SHP77 (cell line): Measurements from ENCODE around the gene P4HA2.

Experiments used
- DNase-seq, 2 experiments: peaks; one replicate each; lab custom pipeline; 2025; lab: John Stamatoyannopoulos, UW

Gene P4HA2

DNA sequence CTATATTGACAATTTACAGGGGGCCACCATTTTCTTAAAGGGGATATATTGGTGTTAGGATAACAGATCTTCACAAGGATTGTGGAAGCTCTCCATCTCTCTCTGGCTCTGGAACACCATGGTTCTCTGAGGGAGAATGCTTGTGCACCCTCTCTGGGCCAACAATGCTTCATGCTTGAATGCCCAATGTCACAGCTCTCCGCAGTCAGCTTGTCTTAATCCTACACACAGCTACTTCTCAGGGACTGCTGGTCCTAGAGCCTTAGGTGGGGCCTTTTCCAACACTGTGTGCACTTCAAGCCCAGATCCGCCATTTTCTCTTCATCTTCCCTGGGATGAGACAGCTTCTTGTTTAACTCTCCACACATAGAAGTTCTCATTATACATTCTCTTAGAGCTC lies 22.9 kb upstream of the P4HA2 start:
- no peak for DNase-seq

GRCh38 chr5:132246806-132247205 lies 19.2 kb upstream of the P4HA2 start:
- no peak for DNase-seq

DNA sequence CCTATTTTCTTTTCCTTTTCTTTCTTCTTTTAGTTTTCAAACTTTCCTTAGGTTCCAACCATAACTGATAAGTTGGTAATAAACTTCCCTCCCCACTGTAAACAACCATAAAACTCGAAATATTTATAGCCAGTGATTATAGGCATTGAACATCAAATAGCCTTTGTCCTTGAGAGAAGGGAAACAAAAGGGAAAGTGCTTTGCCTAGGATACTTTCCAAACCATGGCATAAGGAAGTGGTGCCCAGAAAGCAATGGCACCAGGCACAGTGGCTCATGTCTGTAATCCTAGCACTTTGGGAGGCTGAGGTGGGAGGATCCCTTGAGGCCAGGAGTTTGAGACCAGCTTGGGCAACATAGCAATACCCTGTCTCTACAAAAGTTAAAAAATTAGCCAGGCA lies 17.9 kb upstream of the P4HA2 start:
- no peak for DNase-seq

DNA sequence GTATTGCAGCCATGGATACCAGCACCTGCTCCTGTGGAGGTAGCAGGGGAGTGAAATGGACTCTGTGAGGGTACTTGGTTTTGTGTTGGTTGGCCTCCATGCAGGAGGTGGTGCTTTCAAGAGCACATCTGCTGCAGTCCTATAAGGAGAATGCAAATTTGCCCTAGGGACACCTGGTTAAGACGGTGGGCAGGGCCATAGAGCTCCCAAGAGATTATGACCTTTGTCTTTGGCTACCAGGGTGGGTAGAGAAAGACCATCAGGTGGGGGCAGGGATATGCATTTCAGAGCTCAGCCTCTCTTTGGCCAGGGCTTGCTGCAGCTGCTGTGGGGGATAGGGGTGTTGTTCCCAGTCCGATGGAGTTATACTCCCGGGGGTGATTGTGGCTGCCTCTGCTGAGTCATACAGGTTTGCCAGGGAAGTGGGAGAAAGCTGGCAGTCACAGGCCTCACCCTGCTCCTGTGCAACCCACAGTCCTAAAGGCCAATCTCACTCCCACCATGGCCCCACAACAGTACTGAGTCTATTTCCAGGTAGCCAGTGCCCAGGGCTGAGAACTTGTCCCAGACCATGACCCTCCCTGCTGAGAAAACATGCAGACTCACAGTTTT lies 15.8 kb upstream of the P4HA2 start:
- DNase-seq = no peak

DNA sequence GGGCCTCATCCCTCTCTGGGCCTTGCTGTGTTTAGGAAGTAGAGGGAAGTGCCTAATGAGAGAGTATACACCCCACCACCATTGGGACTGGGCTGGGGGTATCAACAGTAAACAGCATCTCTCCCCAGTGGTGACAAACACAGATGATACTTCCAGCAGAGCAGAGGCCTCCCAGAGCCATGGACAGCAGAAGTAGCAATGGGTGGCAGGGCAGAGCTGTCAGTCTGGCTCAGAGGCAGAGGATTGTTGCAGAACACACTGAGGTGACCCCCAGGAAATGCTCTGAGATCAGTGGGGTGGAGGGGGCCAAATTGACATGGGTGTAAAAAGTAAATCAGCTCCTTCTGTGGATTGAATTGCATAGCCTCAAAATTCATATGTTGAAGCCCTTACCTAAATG lies 12.1 kb upstream of the P4HA2 start:
- no peak for DNase-seq

- DNase-seq = no peak
These were observed 11.3 kb upstream of the P4HA2 start for GRCh38 chr5:132238901-132239500.

GRCh38 chr5:132238169-132238744 lies 10.6 kb upstream of the P4HA2 start:
- DNase-seq = peak; percentile 11 to 57

- DNase-seq = no peak
These were observed 10.0 kb upstream of the P4HA2 start for GRCh38 chr5:132237670-132238069.

GRCh38 chr5:132237141-132237540 lies 9.5 kb upstream of the P4HA2 start:
- DNase-seq = no peak

DNA sequence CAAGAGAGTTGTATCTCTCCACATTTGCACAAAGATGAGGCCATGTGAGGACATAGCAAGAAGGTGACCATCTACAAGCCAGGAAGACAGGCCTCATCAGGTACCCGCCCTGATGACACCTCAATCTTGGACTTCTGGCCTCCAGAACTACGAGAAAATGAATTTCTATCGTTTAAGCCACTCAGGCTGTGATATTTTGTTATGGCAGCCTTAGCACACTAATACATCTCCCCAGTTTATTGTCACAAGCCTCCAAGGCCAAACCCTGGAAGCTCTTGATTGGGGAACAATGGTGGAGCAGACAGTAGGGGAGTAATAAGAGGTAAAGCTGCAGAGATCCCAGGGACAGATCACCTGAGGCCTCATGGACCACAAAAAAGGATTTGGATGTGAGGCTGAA lies 7.7 kb upstream of the P4HA2 start:
- no peak for DNase-seq

GRCh38 chr5:132234684-132235062 lies 7.0 kb upstream of the P4HA2 start:
- DNase-seq = no peak

GRCh38 chr5:132233811-132234683 lies 6.4 kb upstream of the P4HA2 start:
- DNase-seq = no peak

GRCh38 chr5:132233081-132233480 lies 5.4 kb upstream of the P4HA2 start:
- DNase-seq = no peak

DNA sequence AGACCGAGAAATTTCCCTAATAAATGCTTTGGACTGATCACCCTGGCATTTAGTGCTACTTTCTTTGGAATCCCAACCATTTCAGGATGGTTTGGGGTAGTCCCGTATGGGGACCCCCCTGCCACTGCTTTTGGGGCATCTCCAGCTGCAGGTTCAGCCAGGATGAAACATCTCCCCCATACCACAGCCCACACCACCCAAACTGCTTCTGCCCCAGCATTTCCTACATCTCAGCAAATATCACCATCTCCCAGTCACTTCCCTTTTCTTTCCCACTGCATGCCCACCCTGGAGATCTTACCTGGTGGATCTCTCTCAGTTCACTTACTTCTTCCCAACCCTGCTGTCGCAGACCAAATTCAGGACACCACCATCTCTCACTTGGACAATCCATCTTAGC lies 4.8 kb upstream of the P4HA2 start:
- no peak for DNase-seq

DNA sequence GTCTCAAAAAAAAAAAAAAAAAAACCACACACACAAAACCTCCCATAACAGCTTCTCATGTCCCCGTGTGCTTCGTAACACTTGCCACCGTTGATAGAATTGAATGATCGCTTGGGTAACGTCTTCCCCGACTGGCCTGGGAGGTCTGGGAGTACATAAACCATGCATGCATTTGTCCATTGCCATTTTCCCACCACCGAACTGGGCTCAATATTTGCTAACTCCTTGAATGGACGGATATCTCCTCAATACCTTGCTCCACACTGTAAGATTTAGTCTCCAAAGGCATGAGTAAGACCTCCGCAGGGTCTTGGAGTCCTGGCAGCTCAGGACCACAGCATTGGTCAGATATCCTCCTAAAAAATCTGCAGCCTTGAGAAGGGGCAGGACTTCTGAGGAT lies 3.2 kb upstream of the P4HA2 start:
- no peak for DNase-seq

GRCh38 chr5:132229236-132229635 lies 1.6 kb upstream of the P4HA2 start:
- no peak for DNase-seq

- no peak for DNase-seq
These were observed 785 bp upstream of the P4HA2 start for GRCh38 chr5:132228241-132229035.

- DNase-seq = no peak
These were observed 493 bp downstream of the P4HA2 start for GRCh38 chr5:132227235-132227484.

DNA sequence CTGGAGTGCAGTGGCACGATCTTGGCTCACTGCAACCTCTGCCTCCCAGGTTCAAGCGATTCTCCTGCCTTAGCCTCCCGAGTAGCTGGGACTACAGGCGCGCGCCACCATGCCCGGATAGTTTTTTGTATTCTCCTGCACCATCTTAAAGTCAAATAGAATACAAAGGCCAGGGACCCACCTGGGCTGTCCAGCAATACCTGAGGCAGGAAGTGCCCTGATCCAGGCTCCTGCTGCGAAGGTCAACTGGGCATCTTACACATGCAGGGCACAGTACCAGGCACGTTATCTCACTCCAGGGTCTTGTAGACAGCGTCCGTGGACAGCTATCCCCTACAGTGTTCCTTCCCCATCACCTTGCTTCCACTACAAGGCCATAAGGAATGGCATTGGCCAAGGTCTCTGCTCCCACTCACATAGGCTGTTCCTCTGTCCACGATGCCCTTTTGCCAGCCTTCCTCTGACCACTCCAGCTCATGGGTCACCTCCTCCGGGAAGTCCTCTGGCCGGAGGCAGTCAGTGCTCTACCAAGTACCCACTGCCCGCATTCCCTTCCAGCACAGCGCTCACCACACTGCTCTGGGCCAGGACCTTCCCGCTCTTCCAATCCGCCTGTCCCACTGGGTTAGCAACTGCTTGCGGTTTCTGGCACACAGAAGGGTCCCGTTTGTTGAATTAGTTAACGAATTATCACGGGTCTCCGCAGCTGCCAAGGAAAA lies 978 bp downstream of the P4HA2 start:
- DNase-seq = no peak

DNA sequence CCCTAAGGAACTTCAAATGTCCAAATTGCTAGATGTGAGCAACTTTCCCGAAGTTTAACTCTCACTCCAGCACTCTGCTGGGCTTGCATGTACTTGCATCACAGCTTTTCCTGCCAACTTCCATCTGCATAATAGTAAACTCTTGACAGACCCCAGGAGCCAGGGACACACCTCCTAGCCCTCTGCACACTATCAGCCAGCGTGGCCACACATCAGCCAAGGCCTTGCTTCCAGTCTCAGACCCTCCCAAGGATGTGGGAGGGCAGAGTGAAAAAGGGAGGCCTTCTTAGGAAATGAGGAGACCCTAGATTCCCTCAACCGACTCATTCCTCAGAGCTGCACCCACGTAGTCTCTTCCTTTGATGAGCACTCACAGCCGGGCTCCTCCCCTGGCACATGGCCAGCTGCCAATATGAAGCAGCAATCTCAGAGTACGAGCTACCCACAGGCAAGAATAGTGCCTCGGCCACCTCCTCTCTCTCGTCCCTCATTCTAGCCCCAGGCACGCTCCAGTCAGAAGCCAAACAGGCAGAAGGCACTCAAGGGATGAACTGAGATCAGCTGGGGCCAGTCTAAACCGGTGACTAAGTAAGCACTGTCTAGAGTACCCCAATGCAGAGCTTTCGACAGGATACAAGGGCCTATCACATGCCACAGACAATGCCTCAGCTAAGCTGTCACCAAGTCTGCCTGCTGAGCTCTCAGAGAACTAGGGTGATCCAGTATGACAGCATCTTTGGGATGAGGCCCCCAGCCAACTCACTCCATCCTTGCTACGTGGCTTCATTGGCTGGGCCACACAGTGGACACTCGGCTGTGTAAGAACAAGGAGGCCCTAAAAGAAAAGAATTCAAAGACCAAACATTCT lies 2.3 kb downstream of the P4HA2 start:
- peak; percentile 11 to 54 for DNase-seq

GRCh38 chr5:132224716-132225115 lies 2.9 kb downstream of the P4HA2 start:
- DNase-seq = no peak
